CD4-positive, alpha-beta T cell treated with Interleukin-21 for 1 hour (primary cell): Measurements from ENCODE around the gene AIG1.
"Not testable (repeated sequence)": the region's sequence is repeated elsewhere in the genome, so short reads cannot be mapped to it uniquely, and the experiment has no call there.

Experiments used
- DNase-seq: peaks from one replicate; pipeline ENCODE4 v3.0.0-alpha.2; 2020

AIG1 gene

DNA sequence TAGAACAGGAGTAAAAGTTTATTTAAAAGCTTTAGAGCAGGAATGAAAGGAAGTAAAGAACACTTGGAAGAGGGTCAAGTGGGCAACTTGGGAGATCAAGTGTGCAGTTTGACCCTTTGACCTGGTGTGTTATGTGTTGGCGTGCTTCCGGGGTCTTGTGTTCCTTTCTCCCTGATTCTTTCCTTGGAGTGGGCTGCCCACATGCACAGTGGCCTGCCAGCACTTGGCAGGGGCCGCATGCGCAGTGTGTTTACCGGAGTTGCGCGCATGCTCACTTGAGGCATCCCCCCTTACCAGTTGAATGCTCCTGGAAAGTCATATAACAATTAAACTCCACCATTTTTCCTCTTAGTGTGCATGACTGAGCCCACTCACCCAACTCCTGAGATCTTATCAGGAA, 229.5 kb downstream of the AIG1 start:
- no peak for DNase-seq

DNA sequence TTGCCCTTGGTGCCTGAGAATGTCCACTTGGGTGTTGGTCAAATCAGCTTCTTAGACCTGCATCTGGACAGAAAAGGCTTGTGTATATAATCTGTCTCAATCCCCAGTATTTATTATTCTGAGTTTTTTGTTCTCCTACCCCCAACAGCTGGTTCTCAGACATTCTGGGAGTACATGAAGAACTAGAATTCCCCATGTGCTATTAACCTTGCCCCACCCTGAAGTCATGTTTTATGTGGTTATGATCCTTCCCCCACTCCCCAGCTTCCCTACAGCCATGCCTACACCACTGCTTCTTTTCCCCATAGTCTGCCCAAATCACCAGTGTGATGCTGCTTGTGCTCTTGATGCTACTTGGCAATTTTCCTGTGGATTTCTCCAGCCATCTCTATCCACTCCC, 232.8 kb downstream of the AIG1 start:
- no peak for DNase-seq

DNA sequence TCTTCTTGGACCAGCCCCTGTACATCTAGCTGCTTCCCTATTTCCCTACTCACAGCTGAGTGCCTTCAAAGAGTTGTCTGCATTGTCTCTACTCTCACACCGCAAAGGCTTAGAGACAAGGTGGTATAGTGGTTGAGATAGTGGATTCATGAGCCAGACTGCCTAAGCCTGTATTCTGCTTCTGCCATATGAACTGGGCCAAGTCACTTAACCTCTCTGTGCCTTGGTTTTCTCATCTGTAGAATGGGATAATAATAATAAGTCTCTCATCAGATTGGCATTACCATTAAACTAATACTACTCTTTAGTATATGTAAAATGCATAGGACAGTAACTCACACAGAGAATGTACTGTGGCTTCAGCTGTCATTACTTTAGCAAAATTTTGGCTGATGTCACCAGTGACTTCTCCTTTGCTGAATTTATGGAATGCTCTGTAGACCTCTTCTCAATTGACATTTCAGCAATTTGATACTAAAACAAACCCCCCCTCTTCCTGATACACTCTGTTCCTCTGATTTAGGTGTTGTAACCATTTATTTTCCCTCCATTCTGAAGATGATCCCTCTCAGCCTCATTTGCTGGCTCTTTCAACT, 233.7 kb downstream of the AIG1 start:
- no peak for DNase-seq

DNA sequence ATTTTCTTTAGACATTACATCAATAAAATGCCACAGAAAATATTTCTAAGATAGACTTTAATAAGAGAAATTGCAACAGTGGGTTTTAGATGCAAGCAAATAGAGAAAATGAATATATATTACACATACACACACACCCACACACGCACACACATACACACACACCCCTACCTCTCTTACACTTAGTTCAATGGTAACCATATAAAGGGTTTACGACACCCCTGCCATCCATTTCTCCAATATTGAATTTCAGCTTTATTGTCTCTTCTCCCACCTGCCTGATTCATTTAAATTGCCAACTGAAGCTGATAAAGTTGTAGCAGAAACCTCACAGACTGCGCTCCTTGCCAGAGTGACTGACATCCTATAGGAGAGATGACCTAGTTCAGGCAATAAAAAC, 235.2 kb downstream of the AIG1 start:
- no peak for DNase-seq

DNA sequence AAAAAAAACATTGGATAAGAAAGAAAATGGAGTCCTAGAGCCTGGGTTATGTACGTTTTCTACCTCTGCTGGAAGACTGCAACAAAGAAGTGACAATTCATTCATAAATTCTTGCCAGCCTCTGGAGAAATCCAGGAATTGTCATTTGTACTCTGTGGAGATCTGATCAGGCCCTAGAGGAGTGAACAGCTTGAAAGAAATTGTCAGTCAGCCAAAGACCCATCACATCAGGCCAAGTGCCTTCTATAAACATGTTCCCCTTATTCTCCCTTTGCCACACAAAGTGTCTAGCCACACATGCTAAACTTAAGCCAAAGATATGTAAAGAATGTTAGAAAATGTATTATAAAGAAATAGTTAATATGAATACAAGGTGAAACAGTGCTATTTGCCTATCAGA, 237.4 kb downstream of the AIG1 start:
- DNase-seq = no peak

DNA sequence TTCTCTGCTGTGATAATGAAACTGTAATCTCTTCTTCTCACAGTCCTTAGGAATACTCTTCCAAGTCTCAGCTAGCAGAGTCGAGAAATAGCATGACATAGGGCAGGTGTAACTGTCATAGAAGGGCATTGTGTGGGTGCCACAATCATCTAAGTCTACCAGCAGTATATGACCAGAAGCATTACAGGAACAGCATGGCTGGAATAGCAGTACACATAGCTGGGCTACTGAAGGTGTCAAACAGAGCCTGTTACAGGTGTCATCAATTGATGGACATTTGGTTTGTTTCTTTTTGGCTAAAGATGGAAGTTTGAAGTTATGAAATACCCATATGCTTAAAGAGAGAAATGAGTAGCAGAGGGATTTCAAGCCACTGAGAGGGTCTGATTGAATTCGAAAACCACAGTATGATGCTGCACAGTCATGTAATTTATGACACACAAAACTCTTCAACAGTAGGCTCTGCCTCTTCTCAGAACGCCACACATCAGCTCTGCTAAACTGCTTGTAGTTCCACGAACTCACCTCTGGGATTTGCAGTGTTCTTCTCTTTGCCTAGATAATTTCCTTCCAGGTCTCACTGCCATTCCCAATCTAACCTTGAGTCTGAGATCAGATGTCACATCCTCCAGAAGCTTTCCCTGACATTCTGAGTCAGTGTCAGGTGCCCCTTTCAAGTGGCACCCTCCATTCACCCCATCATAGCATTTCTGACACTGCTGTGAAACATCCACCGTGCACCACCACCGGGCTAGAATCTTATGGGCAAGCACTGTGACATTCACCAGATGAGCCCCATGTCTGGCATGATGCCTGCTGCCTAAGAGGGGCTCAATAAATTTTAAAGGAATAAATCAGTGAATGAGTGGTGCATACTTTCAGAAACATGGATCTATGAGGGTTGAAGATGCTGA, 238.8 kb downstream of the AIG1 start:
- DNase-seq = no peak

GRCh38 chr6:143301188-143301587, 240.5 kb downstream of the AIG1 start:
- no peak for DNase-seq

DNA sequence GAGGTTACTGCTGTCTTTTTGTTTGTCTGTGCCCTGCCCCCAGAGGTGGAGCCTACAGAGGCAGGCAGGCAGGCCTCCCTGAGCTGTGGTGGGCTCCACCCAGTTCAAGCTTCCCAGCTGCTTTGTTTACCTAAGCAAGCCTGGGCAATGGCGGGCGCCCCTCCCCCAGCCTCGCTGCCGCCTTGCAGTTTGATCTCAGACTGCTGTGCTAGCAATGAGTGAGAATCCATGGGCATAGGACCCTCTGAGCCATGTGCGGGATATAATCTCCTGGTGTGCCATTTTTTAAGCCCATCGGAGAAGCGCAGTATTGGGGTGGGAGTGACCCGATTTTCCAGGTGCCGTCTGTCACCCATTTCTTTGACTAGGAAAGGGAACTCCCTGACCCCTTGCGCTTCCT, 247.1 kb downstream of the AIG1 start:
- DNase-seq = not testable (repeated sequence)

DNA sequence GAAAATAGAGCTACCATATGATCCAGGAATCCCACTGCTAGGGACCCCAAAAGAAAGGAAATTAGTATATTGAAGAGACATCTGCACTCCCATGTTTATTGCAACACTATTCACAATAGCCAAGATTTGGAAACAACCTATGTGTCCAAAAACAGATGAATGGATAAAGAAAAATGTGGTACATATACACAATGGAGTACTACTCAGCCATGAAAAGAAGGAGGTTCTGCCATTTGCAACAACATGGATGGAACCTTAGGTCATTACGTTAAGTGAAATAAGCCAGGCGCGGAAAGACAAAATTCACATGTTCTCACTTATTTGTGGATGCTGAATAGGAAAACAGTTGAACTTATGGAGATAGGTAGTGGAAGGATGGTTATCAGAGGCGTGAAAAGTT, 252.5 kb downstream of the AIG1 start:
- DNase-seq = no peak

GRCh38 chr6:143321491-143322086, 260.9 kb downstream of the AIG1 start:
- no peak for DNase-seq

DNA sequence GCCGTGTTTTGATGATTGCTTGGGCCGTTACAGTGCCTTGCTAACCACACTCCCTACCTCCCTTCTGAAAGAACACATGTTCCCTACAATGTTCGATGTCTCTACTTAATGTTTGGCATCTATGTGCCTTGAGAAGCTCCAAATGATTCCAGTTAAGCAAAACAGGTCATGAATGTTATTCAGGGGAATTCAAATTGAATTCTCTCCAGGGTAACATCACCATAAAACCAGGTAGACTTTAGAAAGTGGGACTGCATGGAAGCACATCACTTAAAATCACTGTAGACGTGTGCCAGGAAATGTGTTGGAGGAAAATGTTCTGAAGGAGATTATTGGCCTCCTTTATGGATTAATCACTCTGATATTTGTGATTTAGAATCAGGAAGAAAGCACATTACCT, 261.7 kb downstream of the AIG1 start:
- no peak for DNase-seq

GRCh38 chr6:143323729-143324470, 263.2 kb downstream of the AIG1 start:
- no peak for DNase-seq

- no peak for DNase-seq
Observed at GRCh38 chr6:143325379-143326140, 264.9 kb downstream of the AIG1 start.

DNA sequence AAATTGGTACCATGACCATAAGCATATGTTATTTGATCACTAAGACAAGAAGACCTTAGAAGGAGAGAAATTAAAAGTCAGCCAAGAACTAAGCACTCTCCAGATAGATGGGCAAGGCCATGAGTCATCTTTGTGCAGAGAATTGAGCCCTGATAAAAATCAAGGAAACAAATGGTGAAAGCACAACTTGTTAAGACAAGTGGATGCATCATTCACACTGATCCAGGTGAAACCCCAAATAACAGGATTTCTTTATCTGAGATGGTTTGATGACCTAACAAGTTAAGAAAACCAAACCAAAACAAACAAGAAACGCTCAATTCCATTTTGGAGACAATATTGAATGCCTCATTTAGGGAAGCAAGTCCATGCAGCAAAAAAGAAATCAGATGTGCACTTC, 268.2 kb downstream of the AIG1 start:
- DNase-seq = no peak

DNA sequence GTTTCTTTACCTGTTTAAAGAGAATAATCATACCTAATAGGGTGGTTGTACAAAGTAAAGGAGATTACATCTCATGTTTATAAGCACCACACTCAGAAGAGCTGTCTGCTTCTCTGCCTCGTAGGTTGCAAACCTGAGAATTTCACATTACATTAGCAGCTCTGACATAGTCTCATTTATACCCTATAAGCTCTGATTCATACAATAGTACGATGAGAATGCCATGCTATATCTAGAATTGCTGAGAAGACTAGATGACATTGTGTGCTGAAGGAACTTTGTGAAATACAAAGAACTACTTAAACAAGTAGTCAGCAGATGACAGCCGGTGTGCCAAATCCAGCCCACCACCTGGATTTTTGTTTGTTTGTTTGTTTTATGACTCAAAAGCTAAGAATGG, 268.6 kb downstream of the AIG1 start:
- DNase-seq = no peak

DNA sequence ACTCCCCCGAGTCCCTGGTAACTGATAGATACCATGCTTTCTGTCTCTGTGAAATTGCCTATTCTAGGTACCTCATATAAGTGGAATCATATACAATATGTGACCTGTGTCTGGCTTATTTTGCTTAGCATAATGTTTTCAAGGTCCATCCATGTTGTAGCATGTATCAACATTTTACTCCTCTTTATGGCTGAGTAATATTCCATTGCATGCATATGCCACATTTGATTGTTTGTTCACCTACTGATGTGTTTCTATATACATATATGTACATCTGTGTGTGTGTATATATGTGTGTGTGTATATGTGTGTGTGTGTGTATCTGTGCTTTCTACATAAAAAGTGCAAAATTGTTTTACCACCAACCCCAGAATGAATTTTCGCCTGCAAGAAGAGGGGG, 270.7 kb downstream of the AIG1 start:
- DNase-seq = no peak

- DNase-seq = no peak
Observed at GRCh38 chr6:143332153-143332845, 271.6 kb downstream of the AIG1 start.

- no peak for DNase-seq
Observed at GRCh38 chr6:143333081-143333480, 272.4 kb downstream of the AIG1 start.

GRCh38 chr6:143333749-143334520, 273.2 kb downstream of the AIG1 start:
- no peak for DNase-seq

GRCh38 chr6:143335865-143336264, 275.2 kb downstream of the AIG1 start:
- DNase-seq = no peak

DNA sequence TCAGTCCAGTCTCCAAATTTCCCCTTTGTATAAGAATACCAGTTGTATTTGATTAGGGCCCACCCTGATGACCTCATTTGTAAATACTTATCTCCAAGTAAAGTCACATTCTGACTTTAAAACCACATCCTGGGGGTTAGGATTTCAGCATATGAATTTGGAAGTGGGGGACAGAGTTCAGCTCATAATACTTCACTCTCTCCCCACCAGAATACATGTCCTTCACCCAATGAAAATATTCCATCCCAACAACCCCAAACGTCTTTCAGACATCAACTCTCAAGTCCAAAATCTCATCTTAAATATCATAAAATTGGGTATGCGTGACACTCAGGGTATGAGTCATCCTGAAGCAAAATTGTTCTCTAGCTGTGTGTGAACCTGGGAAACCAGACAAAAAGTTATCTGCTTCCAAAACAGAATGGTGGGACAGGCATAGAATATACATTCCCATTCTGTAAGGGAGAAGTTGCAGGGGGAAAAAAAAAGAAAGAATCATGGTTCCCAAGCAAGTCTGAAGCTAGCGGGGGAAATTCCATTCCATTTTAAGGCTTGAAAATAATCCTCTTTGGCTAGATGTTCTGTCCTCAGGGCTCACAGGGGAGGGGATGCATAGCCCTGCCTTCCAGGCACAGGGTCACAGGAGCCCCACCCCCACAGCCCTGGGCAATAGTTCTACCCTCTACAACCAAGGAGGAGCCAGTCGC, 275.9 kb downstream of the AIG1 start:
- DNase-seq = no peak
